ENCODE data around the gene MRPL53. TPM values are rescaled to one million over a fixed set of nuclear protein-coding genes. Genes with fewer than 3 reads are reported as not detected.

MRPL53 gene
- total RNA-seq, 4 donors from 2014 or later = 15.0 to 49.4 (median 40.9) TPM

DNA sequence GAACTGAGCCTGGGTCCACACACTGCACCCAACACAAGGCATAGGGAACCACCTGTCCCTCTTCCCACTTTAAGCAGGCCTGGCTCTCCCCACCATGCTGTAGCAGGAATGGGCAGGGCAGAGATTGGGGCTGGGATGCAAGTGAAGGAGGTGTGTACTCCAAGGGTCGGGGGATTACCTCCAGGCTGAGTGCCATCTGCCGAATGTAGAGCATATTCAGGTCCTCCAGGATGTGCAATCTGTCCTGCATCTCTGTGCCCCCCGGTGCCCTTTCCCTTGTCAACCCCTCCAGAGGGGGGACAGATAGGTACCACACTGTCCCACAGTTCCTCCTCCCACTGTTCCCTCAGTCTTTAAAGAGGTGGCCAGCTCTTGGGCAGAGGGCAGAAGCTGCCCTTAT is 33.1 kb downstream of the MRPL53 start:
- no peaks in the 10 kb centered on the region for H3K36me3 ChIP-seq
- intact Hi-C loops (cut with DNase I) = no loop called here
- no peak for DNase-seq
- 39 to 43% methylated on average over 3 of the region's 3 CpGs for WGBS, 2 donors
- peak overlapping the region in 2 of 3 donors; percentile 76 to 84 for H3K27ac ChIP-seq
- peaks cover 10 to 18% of the 10 kb centered on the region in 2 donors for H3K4me1 ChIP-seq
- peak overlapping the region in 1 of 3 donors; percentile 51 for H3K4me3 ChIP-seq (replicated peaks in 1 of 3)
- TF ChIP-seq, protein P1, sequence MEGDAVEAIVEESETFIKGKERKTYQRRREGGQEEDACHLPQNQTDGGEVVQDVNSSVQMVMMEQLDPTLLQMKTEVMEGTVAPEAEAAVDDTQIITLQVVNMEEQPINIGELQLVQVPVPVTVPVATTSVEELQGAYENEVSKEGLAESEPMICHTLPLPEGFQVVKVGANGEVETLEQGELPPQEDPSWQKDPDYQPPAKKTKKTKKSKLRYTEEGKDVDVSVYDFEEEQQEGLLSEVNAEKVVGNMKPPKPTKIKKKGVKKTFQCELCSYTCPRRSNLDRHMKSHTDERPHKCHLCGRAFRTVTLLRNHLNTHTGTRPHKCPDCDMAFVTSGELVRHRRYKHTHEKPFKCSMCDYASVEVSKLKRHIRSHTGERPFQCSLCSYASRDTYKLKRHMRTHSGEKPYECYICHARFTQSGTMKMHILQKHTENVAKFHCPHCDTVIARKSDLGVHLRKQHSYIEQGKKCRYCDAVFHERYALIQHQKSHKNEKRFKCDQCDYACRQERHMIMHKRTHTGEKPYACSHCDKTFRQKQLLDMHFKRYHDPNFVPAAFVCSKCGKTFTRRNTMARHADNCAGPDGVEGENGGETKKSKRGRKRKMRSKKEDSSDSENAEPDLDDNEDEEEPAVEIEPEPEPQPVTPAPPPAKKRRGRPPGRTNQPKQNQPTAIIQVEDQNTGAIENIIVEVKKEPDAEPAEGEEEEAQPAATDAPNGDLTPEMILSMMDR (IDR thresholded peaks at IDR 0.05) = no peak
- no peak for TF ChIP-seq POLR2A (IDR thresholded peaks at IDR 0.05)
- no peaks in the 10 kb centered on the region for H3K27me3 ChIP-seq
- no peaks in the 10 kb centered on the region for H3K9me3 ChIP-seq

DNA sequence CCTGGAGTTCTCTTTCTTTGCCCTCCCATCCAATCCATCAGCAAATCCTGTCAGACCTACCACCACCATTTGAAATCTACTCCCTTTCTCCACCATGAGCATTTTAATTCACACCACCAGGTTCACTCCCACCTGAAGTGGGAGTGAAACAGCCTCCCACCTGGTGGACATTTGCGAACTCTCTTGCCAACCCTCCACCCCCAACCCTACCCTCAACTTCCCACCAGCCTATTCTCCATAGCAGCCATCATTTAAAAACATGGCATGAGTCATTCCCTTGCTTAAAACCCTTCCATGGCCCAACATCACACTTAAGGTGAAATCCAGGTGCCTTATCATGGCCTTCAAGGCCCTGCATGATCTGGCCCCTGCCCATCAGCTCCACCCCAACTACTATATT is 34.2 kb downstream of the MRPL53 start:
- H3K27ac ChIP-seq = no peak overlapping the region
- peaks cover 10 to 18% of the 10 kb centered on the region in 2 donors for H3K4me1 ChIP-seq

DNA sequence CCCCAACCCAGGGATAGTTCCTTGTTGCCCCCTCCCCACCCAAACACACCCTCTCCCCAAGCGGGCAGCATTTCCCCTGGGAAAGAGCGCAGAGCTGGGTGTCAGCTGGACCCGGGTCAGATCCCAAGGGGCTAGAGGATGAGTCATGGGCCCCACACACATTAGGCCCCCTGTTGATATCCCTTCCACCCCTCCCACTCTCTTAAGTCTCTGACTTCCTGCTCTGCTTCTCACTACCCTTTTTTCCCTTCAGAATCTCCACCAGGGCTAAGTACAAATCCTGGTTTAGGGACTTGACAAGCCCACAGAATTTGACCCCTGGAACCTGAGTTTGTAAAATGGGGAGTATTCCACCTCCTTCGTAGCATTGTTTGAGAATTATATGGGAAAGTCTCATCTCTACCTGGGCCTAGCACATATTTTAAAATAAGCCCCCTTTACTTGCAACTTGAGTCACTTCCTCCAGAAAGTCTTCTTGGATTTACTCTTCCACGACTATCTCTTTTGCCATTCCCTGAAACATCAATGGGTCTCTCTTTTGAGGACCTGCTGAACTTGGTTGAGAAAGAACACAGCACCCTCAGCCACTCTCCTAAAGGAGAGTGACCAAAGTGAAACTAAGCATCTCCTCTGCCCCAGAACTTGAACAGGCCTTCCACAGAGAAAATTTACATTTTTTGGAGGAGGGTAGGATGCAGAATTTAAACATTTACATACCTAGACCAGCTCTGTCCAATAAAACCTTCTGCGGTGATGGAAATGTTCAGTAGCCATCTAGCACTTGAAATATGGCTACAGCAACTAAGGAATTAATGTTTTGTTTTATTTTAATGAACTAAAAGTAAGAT is 35.4 kb downstream of the MRPL53 start:
- Histone ChIP-seq H3K4me3 (replicated peaks in 1 of 3) (no peak overlapping the region), H3K27me3 (no peaks in the 10 kb centered on the region), H3K36me3 (no peaks in the 10 kb centered on the region), H3K27ac (no peak overlapping the region), H3K4me1 (peaks cover 10 to 14% of the 10 kb centered on the region in 2 donors), H3K9me3 (no peaks in the 10 kb centered on the region)
- WGBS, 2 donors = 73 to 78% methylated on average over 6 of the region's 6 CpGs
- intact Hi-C loops (cut with DNase I) = no loop called here
- no peak for DNase-seq
- no peak for TF ChIP-seq POLR2A (IDR thresholded peaks at IDR 0.05)
- TF ChIP-seq, protein P1 (IDR thresholded peaks at IDR 0.05) = no peak

More for the DNA sequence above, 34.2 kb downstream of the MRPL53 start:
- Histone ChIP-seq H3K36me3 (no peaks in the 10 kb centered on the region), H3K4me3 (replicated peaks in 1 of 3) (no peak overlapping the region), H3K27me3 (no peaks in the 10 kb centered on the region), H3K9me3 (no peaks in the 10 kb centered on the region)
- DNase-seq = no peak
- TF ChIP-seq, protein P1 (IDR thresholded peaks at IDR 0.05) = no peak
- TF ChIP-seq POLR2A (IDR thresholded peaks at IDR 0.05) = no peak
- intact Hi-C loops (cut with DNase I) = no loop called here
- WGBS, 2 donors = 100% methylated on average over 1 of the region's 1 CpG

DNA sequence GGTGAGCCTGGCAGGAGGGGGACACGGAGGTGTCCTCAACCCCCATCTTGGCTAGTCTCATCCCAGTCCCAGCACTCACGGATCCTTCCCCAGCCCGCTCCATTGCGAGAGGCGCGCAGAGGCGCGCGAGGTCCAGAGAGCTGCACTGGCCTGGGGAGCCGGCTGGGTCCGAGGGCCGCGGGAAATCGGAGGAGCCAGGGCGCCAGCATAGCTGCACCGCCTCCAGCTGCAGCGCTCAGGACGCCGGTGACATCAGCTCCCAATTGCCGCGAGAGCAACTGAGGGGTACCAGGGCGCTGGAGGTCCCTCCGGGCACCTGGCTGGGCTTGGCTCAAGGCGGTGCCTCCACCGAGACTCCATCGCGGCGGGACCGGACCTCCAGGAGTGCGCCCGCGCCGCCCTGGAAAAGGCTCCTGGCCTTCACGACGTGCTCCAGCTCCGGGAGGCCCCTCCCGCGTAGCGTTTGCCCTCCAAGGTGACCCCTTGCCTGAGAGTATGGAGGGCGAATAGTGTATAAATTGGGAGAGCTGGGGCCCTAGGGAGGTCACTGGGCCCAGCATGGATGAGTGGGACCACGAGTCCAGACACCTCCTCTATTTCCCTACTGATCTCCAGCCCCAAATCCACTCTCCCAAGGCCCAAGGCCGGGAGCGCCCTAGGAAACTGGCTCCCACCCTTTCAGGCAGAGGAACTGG is 36.2 kb downstream of the MRPL53 start:
- intact Hi-C loops (cut with DNase I) = no loop called here
- Histone ChIP-seq H3K4me3 (replicated peaks in 1 of 3) (no peak overlapping the region), H3K4me1 (peaks cover 10 to 14% of the 10 kb centered on the region in 2 donors), H3K27me3 (no peaks in the 10 kb centered on the region), H3K27ac (no peak overlapping the region), H3K9me3 (no peaks in the 10 kb centered on the region), H3K36me3 (peaks cover 0 to 4% of the 10 kb centered on the region in 2 donors)
- WGBS, 2 donors = 79 to 81% methylated on average over 16 to 30 of the region's 43 CpGs
- DNase-seq = no peak
- no peak for TF ChIP-seq POLR2A (IDR thresholded peaks at IDR 0.05)
- TF ChIP-seq, protein P1 (IDR thresholded peaks at IDR 0.05) = no peak

DNA sequence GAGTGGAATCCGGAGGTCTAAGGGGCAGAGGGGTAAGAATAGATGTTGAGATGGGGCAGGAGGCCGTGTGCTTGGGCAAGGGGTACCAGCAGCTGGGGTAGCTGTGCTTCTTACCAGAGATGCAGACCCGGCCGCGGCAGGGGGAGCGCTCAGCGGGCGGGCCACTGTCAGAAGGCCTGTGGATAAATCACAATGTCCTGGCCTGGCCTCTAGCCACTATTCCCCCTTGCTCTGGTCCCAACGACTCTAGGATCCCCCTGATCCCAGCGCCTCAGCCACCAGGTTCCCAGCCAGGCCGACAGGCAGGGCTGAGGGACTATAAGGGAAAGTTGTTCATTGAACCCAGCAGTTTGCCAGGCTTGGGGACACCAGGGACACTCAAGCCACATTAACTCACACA is 42.0 kb downstream of the MRPL53 start:
- DNase-seq = no peak
- H3K27me3 ChIP-seq = no peaks in the 10 kb centered on the region
- WGBS, 2 donors = 85 to 94% methylated on average over 10 to 11 of the region's 11 CpGs
- H3K27ac ChIP-seq = no peak overlapping the region
- no peaks in the 10 kb centered on the region for H3K9me3 ChIP-seq
- H3K36me3 ChIP-seq = peaks cover 29 to 32% of the 10 kb centered on the region in 2 donors
- no peaks in the 10 kb centered on the region for H3K4me1 ChIP-seq
- no peak for TF ChIP-seq POLR2A (IDR thresholded peaks at IDR 0.05)
- TF ChIP-seq, protein P1 (IDR thresholded peaks at IDR 0.05) = no peak
- H3K4me3 ChIP-seq (replicated peaks in 1 of 3) = no peak overlapping the region
- intact Hi-C loops (cut with DNase I) = no loop called here
